LNCaP clone FGC (cell line): ENCODE data around the gene ABCD2.

Source experiments
- DNase-seq: peaks from one replicate; pipeline ENCODE4 v3.0.0-alpha.2; 2011; ENCODE audit warnings: low read depth
- H3K4me3 ChIP-seq: 2 replicates; pipeline ENCODE4 v1.5.1; 2011; ENCODE audit warnings: mild to moderate bottlenecking, low read depth, low read length, control low read depth
- TF ChIP-seq, protein P1 (sequence below): IDR thresholded peaks from 2 replicates; pipeline ENCODE4 v1.5.1; 2012; ENCODE audit warnings: mild to moderate bottlenecking; ENCODE audit not compliant: control insufficient read depth, insufficient read depth; ENCODE audit errors: extremely low read depth

The ABCD2 gene

GRCh38 chr12:39619660-39620433 is at the start of gene ABCD2:
TSS of gene ABCD2 (minus strand) at chr12:39619803. CDS start at chr12:39619615, 188 bp downstream.
- DNase-seq, result peak; percentile 18
- peak within 1 kb of the TSS; percentile 51 for H3K4me3 ChIP-seq
- TF ChIP-seq, protein P1, sequence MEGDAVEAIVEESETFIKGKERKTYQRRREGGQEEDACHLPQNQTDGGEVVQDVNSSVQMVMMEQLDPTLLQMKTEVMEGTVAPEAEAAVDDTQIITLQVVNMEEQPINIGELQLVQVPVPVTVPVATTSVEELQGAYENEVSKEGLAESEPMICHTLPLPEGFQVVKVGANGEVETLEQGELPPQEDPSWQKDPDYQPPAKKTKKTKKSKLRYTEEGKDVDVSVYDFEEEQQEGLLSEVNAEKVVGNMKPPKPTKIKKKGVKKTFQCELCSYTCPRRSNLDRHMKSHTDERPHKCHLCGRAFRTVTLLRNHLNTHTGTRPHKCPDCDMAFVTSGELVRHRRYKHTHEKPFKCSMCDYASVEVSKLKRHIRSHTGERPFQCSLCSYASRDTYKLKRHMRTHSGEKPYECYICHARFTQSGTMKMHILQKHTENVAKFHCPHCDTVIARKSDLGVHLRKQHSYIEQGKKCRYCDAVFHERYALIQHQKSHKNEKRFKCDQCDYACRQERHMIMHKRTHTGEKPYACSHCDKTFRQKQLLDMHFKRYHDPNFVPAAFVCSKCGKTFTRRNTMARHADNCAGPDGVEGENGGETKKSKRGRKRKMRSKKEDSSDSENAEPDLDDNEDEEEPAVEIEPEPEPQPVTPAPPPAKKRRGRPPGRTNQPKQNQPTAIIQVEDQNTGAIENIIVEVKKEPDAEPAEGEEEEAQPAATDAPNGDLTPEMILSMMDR, result peak; percentile 36

- DNase-seq, result no peak
- TF ChIP-seq, protein P1, result no peak
- H3K4me3 ChIP-seq, result no peak overlapping the region
Measured at GRCh38 chr12:39660101-39660500, 40.5 kb upstream of the ABCD2 start.

DNA sequence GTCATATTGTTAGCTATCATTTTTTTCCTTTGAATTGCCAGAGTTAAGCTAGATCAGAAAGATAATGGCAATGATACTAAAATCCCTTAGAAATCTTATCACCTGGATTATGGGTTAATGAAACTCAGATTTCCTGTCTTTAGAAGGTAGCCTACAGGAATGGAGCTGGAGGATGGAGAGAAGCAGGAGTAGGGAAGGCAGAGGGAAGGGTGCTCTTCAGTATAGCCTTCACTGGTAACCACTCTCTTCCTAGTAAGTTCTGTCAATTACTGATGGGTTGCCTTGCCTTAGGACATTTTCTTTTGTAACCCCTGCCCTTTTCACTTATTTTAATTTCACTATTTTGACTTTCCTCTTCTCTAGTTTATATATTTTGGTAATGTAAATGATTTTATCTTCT is 27.8 kb upstream of the ABCD2 start:
- H3K4me3 ChIP-seq, result no peak overlapping the region
- no peak for DNase-seq
- TF ChIP-seq, protein P1, result no peak

DNA sequence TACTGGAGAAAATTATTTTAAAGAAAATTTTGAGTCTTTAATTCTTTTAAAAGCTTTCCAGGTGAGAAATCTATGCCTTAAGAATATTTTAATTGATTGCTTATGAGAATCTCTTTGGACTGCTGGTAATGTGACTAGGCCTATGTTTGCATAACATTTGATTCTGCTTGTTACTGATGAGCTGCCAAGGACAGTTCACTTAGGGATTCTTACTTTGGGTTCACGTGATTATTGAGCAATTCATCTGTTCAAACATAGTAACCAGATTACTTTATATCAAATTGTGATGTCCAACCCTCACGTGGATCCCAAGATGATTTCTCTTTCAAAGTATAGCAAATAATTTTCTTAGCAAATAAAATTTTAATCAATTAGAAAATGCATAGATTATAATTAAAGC is 27.4 kb upstream of the ABCD2 start:
- DNase-seq, result peak; percentile 71
- TF ChIP-seq, protein P1, result no peak
- no peak overlapping the region for H3K4me3 ChIP-seq

- TF ChIP-seq, protein P1, result no peak
- no peak for DNase-seq
- H3K4me3 ChIP-seq, result no peak overlapping the region
Measured at GRCh38 chr12:39643052-39643451, 23.4 kb upstream of the ABCD2 start.

- H3K4me3 ChIP-seq, result no peak overlapping the region
- TF ChIP-seq, protein P1, result no peak
Measured at GRCh38 chr12:39638840-39639239, 19.2 kb upstream of the ABCD2 start.

DNA sequence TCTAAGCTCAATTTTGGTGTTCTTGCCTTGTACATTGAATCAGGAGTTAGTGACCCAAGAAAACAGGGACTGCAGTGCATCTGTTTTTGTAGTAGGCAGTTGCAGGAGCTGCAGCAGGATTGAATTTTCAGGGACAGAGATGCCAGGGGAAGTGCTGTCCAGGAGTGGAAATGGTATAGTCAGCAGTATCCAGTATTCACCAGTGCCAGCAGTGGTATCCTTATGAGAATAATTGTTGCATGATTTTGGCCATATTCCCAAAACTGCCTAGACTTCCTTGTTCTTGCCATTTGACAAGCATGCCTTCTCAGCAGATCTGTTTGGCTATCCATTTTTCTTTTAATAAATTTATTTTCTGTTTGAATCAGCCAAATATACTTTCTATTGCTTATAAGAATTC is 18.6 kb upstream of the ABCD2 start:
- TF ChIP-seq, protein P1, result no peak
- DNase-seq, result peak; percentile 75

More at GRCh38 chr12:39638840-39639239, 19.2 kb upstream of the ABCD2 start:
- DNase-seq, result no peak

More for the DNA sequence above, 18.6 kb upstream of the ABCD2 start:
- no peak overlapping the region for H3K4me3 ChIP-seq
